ENCODE results near the gene ADH7. TPM values are rescaled to one million over a fixed set of nuclear protein-coding genes. Genes with fewer than 3 reads are reported as not detected.
"Not testable (repeated sequence)": the region's sequence is repeated elsewhere in the genome, so short reads cannot be mapped to it uniquely, and the experiment has no call there.

The ADH7 gene
- total RNA-seq, 1 donor from 2014 or later: not detected

DNA sequence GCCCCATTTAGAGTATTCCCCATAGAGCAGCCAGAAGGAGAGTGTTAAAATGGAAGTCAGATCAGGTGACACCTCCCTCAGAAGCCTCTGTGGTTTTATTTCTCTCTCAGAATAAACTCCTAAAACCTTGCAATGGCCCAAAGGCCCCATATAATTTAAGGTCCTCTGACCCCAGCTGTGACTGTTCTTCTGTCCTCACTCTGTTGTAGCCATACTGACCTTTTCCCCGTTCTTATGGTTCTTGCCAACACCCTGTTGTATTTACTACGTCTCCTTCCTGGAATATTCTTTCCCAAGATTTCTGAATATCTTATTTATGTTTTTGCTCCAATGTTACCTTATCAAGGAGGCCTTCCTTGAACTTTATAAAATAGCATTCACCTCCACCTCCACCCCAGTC, 18.0 kb downstream of the ADH7 start:
- DNase-seq (ENCODE audit: low spot score): no peak

DNA sequence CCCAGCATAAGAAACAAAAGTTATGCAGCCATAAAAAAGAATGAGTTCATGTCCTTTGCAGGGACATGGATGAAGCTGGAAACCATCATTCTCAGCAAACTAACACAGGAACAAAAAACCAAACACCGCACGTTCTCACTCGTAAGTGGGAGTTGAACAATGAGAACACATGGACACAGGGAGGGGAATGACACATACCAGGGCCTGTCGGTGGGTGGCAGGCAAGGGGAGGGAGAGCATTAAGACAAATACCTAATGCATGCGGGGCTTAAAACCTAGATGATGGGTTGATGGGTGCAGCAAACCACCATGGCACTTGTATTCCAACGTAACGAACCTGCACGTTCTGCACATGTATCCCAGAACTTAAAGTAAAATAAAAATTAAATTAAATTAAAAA, 19.4 kb downstream of the ADH7 start:
- DNase-seq (ENCODE audit: low spot score): not testable (repeated sequence)

DNA sequence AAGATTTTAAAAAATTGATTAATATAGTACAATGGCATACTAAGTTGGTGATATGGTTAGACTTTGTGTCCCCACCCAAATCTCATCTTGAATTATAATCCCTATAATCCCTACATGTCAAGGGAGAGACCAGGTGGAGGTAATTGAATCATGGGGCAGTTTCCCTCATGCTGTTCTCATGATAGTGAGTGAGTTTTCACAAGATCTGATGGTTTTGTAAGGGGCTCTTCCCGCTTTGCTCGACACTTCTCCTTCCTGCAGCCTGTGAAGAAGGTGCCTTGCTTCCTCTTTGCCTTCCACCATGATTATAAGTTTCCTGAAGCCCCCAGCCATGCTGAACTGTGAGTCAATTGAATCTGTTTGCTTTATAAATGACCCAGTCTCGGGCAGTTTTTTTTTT, 20.2 kb downstream of the ADH7 start:
- not testable (repeated sequence) for DNase-seq (ENCODE audit: low spot score)

DNA sequence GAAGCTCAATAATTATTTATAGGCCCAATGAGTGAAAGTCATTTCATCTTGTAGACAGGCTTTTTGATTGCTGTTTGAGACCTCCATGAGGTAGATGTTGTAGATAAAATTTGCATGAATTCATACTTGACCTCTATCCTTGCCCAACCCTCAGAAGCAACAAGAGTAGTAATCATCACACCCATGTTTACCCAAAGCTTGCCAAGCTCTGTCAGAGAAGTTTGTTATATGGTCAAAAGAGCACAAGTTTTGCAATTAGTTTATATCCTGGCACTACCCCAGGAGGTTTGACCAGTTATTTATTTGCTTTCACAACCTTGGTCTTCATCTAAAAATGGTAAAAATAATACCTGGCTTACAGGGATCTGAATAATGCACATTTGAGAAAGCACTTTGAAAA, 20.7 kb downstream of the ADH7 start:
- DNase-seq (ENCODE audit: low spot score): no peak

DNA sequence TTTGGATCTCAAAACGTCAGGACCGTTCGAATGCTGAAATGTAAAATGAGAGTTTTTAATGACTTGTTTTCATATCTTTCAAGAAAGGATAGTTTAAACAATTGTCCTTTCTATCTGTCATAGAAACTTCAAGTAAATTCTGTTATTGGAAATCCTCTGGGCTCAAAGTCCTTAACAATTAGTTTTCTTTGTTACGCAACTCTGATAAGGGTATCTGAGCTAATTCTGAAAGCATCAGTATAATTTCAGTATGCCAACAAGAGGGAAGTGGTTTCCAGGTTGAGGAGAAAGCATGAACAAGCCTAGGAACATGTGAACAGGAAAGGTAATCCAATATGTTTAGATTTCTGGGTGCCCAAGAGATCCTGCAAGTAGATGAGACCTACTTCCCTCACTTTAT, 22.0 kb downstream of the ADH7 start:
- no peak for DNase-seq (ENCODE audit: low spot score)

DNA sequence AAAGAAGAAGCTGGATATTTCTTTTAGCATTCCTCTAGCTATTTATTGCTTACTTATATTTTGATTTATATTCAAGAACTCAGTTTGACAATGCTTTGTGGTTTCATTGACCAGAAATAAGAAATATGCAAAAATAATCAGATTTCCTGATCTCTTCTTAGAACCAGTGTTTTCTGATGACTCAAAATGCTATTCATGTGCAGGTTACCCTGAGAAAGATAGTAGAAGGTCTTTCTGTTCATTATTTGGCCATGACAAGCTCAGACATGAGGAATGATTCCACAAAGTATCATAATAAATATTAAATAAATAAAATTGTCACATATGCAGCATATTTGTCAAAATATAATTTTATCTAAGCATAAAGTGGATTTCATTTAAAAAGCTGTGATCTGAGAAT, 24.1 kb downstream of the ADH7 start:
- no peak for DNase-seq (ENCODE audit: low spot score)

DNA sequence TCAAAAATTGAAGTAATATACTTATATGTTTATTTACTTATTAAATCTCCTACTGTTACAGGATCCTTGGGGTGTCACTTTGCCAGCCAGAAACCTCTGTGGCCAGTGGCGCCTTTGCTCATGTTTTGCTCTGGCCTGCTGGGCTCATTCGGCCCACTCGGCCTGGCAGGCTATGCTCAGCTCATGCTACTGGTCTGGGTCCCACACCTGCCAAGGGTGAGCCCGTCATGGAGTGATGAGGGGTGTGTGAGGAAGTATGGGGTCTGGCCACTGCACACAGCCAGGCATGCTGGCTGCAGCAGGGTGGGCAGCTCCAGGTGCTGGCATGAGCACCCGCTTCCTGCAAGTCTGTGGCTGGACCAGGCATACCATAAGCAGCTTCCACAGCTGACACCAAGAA, 25.1 kb downstream of the ADH7 start:
- DNase-seq (ENCODE audit: low spot score): no peak

DNA sequence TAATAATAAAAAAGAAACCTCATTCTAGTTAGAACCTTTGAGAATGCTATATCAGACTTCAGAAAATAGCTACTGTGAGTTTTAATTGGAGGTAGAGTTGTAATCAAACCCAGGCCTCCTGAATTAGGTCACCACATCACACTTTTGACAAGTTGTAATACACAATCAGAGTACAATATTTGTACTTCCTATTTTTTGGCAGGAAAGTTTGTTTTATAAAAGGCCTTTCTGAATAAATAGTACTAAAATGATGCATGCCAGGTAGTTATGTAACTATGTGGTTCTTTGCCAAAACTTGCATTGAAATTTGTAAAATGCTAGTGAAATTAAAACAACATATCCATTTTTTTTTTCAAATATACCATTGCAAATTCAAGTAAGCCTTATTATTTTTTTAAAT, 26.8 kb downstream of the ADH7 start:
- DNase-seq (ENCODE audit: low spot score): no peak

DNA sequence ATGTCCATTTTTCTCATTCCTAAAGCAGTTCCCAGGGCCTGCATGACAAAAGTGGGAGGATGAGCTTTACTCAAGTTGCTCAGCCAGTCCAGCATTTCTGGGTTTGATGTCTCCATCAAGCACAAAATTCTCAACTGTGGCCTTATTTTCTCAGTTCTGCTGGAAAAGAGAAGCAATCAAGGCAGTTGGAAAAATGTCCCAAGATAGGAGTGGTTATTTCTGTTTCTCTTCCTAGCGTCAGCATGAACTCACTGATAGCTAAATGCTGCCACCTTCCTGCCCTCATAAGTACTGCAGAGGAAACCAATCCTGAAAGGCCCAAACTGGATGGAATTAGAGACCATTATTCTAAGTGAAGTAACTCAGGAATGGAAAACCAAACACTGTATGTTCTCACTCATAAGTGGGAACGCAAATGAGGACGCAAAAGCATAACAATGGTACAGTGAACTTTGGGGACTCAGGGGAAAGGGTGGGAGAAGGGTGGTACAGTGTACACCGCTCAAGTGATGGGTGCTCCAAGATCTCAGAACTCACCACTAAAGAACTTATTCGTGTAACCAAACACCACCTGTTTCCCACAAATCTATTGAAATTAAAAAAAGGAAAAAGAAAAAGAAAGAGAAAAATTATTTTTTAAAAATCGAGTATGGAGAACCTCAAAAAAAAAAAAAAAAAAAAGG, 29.6 kb downstream of the ADH7 start:
- no peak for DNase-seq (ENCODE audit: low spot score)

DNA sequence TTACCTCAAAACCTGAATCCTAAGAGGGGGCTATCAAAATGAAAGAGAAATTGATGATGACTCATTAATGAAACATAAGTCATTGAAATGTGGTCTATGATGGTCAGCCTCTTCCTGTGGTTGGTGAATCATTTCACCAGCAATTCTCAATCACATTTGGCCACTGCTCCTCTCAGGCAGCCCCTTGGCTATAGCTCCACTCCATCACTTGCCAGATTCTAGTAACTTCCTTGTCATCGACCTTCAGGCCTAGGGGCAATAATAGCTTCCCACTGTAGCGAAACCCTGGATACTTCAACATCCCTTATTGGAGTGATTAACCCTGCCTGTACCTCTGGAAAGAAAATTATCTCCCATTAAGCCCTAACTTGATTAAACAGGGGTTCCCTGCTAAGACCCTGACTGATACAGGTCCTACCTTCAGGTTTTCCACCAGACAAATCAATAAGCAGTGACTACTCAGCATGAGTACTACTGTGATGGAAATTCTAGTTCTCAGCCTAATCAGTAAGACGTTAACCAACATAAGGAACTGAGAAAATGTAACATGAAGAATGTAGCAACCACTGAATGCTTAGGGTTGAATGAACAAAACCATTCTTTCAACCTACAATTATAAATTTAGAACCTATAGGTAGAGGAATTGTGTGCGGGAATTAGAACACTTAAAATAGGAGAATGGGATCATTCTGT, 30.4 kb downstream of the ADH7 start:
- DNase-seq (ENCODE audit: low spot score): no peak

DNA sequence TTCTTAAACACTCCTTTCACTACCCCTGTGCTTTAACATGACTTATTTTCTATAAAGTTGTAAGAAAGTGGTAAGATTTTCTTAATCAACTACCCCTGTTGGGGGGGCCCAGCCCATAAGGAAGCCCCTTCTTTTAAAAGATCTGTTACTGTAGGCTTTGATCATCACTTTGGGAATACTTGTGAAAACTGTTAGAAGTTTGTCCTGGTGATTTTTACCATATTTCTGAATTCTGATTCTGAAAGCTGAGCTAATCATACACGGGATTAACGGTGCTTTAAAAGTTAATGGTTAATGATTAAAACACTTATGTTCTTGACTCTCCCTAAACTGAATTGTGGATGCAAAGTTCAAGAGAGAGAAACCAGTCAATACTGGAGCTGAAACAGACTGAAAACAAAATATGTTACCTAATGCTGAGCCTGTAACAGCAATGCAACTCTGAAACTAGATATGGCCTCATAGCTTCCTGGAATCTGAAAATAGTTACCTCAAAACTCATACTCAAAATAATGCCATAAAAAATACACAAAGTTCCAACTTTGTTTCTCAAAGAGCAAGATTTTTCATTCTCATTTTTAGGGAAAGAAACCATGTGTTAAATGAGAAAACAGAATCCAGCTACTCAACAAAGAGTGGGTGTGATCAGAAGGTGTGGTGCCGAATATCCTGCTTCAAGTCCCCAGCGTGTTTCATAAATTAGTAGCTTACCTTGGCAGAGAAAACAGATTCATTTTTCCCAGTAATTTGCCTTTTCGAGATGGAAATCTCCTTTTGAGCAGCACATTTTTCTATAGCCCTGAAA, 31.6 kb downstream of the ADH7 start:
- no peak for DNase-seq (ENCODE audit: low spot score)

DNA sequence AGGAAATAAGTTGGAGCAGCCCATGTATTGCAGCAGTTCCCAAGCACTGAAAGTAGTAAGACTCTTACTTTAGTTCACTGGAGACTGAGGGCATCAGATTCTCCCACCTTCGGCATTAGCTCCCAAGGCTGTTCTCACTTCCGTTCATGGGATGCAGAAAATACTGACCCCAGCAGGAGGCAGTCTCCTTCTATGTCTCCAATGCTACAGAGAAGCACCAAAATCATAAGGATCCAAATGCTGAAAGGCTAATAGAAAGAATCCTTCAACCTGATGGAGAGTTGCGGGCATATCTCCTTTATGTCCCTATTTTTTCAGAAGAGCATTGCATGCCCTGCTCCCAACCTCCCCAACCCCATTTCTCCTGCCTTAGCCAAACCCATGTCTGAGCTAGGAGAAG, 32.4 kb downstream of the ADH7 start:
- no peak for DNase-seq (ENCODE audit: low spot score)

DNA sequence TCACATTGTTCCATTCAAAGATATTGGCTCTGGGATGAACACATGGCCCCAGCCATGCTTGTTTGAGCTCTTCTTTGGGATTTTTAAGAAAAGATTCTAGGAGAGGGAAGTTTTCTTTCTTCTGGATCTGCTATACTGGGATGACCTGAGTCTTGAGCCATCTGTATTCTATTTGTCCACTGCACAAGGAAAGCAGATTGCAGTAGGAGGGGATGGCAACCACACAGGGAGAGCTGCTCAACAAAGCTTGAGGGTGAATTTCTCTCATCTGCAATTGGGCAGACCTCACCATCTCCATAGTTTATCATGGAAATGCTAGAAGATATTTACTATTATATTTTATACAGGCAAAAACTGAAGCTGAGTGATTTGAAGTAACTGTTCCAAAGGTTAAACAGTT, 34.3 kb downstream of the ADH7 start:
- no peak for DNase-seq (ENCODE audit: low spot score)

DNA sequence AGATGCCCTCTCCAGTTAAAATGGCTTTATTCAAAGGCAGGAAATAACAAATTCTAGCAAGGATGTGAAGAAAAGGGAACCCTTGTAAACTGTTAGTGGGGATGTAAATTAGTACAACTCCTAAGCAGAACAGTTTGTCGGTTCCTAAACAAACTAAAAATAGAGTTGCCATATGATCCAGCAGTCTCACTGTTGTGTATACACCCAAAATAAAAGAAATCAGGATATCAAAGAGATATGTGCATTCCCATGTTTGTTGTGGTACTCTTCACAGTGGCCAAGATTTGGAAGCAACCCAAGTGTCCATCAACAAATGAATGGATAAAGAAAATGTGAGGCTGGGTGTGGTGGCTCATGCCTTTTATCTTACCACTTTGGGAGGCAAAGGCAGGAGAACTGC, 36.1 kb downstream of the ADH7 start:
- DNase-seq (ENCODE audit: low spot score): no peak

DNA sequence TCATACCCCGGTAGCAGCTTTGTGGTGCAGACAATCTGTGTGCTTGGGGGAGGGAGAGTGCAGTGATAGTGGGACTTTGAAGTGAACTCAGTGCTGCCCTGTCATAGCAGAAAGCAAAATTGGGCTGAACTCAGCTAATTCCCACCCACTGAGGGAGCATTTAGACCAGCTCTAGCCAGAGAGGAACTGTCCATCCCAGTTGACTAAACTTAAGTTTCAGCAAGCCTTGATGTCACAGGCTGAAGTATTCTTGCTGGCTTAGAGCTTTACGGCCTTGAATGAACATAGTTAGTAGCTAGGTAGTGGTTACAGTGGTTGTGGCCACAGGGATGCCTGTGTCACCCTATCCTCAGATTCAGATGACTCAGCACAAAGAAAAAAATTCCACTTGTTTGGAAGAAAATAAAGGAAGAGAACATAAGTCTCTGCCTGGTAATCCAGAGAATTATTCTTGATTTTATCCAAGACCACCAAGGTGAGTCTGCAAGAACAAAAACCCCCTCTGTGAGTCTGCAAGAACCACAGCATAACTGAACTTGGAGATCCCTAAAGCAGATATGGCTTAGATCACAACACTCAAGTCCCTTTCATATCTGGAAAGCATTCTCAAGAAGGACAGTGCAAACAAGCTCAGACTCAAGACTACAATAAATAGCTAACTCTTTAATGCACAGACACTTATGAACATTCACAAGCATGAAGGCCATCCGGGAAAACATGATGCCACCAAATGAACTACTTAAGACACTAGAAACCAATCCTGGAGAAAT, 39.4 kb downstream of the ADH7 start:
- DNase-seq (ENCODE audit: low spot score): no peak

DNA sequence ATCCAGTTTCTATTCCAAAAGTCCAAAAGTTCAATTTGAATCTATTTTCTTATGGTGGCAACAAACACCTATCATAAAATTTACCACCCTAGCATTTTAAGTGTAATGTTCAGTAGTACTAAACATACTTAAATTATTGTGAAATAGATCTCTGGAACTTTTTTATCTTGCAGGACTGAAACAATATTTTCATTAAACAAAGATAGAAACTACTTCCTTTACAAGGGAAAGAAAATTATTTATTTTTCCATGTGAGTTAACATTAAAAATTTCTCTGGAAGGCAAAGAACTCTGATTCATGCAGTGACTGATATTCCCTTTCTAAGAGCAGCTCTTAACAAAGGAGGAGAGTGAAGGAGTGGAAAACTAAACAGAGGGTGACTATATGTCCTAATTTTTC, 40.2 kb downstream of the ADH7 start:
- no peak for DNase-seq (ENCODE audit: low spot score)

DNA sequence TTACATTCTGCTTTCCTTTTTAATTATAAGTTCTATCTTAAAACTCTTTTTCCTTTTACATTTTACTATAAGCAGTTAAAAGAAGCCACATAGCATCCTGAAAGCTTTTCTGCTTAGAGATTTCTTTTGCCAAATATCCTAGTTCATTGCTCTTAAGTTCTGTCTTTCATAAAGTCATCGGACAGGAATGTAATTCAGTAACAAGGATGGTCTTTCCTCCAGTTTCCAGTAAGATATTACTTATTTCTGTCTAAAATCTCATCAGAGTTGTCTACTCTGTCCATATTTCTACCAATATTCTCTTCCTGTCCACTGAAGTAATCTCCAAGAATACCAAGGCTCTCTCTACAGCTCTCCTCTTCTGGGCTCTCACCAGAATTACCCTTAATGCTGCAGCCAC, 45.1 kb downstream of the ADH7 start:
- no peak for DNase-seq (ENCODE audit: low spot score)

DNA sequence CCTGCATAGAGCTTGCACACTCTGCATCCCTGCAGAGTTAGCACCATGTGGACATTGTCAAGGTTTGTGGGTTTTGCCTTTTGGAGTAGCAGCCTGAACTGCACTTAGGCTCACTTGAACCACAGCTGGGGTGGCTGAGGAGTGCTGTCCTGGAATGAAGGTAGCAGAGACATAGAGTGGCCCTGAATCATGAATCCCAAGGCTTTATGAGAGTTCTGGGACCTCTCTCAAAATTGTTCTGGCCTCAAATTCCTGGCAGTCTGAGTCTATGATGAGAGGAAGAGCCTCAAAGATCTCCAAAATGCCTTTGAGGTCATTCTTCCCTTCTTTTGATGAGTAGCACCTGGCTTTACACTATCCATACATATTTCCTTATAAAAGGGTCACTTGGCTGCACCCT, 45.5 kb downstream of the ADH7 start:
- DNase-seq (ENCODE audit: low spot score): no peak

DNA sequence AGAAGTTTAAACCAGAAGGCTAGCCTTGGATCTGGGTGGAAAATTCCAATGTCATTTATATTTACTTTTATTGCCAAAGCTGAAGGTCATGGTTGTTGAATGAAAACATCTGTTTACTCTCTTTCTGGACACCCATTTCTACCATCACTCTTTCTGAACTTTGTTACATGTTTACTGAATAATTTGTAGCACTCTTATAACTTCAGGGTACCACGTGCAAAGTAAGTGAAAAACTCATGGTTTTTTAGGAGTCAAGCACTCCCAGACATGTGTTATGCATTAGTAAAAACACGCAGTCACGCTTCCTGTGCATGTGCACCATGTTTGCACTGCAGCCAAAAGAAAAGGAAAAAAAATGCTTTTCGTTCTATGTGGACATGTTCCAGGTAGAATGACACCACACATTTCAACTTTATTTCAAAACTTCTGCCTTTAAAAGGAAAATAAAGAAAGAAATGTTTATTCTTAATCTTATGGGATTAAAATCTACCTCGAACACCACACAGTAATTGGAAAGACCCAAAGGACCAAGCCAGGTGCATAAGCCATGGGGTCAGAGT, 51.2 kb downstream of the ADH7 start:
- DNase-seq (ENCODE audit: low spot score): no peak

DNA sequence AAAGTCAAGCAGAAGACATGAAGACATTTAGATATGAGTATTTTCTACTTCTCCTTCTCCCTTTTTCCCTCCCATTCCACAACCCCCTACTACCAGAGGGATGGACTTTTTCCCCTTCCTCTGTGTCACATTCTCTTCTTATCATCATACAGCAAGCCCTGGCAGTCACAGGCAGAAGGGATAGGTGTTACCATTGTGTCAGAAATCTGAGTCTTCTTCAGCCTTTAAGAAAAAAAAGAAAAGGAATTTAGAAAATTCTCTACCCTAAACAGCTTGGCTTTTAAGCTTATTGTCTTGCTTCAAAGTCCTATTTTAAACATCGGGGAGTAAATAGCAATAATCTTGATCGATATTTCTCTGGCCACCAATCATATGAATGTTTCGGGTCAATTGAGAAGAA, 51.7 kb downstream of the ADH7 start:
- no peak for DNase-seq (ENCODE audit: low spot score)

DNA sequence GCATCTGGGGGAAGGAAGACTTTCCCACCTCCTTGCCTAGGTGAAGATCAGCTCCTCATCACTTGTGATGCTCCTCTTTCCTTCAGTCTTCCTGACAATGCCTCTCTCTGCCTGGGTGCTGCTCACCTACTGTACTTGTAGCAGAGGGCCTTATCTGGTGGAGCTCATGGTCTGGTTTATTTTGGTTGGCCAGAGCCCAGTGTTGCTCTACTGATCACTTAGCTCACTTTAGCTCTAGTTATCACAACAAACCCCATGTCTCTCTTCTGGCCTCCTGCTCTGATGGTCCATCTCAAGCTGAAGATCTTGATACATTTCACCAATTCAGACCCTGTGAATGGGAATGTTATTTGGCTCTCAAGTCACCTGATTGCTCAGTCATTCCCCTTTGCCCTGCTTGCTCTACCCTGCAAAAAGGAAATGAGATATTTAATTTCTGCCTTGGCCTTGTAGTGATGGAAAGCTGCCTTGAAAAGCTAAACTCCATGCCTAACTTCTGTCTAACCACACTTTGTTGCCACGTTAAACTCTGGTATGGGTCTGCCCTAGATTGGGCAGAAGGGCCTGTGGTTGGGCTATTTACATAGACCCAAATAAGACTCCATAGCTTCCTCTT, 52.3 kb downstream of the ADH7 start:
- DNase-seq (ENCODE audit: low spot score): no peak

Data from mesenteric fat pad (tissue), 1 donor.